ENCODE data around the gene FHIT. TPM values are rescaled to one million over a fixed set of nuclear protein-coding genes. Genes with fewer than 3 reads are reported as not detected.

FHIT gene
- total RNA-seq, 4 donors from 2014 or later: 0.72 to 5.2 (median 2.1) TPM

- in situ Hi-C loops (cut with MboI; ENCODE audit: low sequenced_read_pairs in 4 of 4) (no loop called here), intact Hi-C loops (cut with DNase I; ENCODE audit: low total_unique reads) (no loop called here)
- no peaks in the 10 kb centered on the region for H3K9me3 ChIP-seq
- no peak for DNase-seq
- no peak overlapping the region for H3K27ac ChIP-seq
- no peaks in the 10 kb centered on the region for H3K4me1 ChIP-seq
- ATAC-seq: no peak
- no peak overlapping the region for H3K4me3 ChIP-seq
- TF ChIP-seq CTCF (IDR thresholded peaks at IDR 0.05 in 4 of 5, conservative IDR thresholded peaks at IDR 0.05 in 1 of 5) (no peak), POLR2A (IDR thresholded peaks at IDR 0.05) (no peak)
- no peaks in the 10 kb centered on the region for H3K36me3 ChIP-seq
- no peaks in the 10 kb centered on the region for H3K27me3 ChIP-seq
Observed at GRCh38 chr3:60427109-60427508, 824.1 kb downstream of the FHIT start.

- no peak overlapping the region for H3K27ac ChIP-seq
- no peak for TF ChIP-seq POLR2A (IDR thresholded peaks at IDR 0.05)
- TF ChIP-seq CTCF (IDR thresholded peaks at IDR 0.05 in 4 of 5, conservative IDR thresholded peaks at IDR 0.05 in 1 of 5): no peak
- in situ Hi-C loops (cut with MboI; ENCODE audit: low sequenced_read_pairs in 4 of 4): no loop called here
Observed at GRCh38 chr3:60424942-60425341, 826.3 kb downstream of the FHIT start.

GRCh38 chr3:60424034-60424433 lies 827.2 kb downstream of the FHIT start:
- no peaks in the 10 kb centered on the region for H3K27me3 ChIP-seq
- DNase-seq: no peak
- no peak overlapping the region for H3K27ac ChIP-seq
- no peak for ATAC-seq
- TF ChIP-seq CTCF (IDR thresholded peaks at IDR 0.05 in 4 of 5, conservative IDR thresholded peaks at IDR 0.05 in 1 of 5): no peak
- H3K9me3 ChIP-seq: no peaks in the 10 kb centered on the region
- in situ Hi-C loops (cut with MboI; ENCODE audit: low sequenced_read_pairs in 4 of 4) (no loop called here), intact Hi-C loops (cut with DNase I; ENCODE audit: low total_unique reads) (no loop called here)
- H3K36me3 ChIP-seq: no peaks in the 10 kb centered on the region
- no peaks in the 10 kb centered on the region for H3K4me1 ChIP-seq
- H3K4me3 ChIP-seq: no peak overlapping the region

More at GRCh38 chr3:60424942-60425341, 826.3 kb downstream of the FHIT start:
- ATAC-seq (no peak), DNase-seq (no peak)
- Histone ChIP-seq H3K4me3 (no peak overlapping the region), H3K9me3 (no peaks in the 10 kb centered on the region), H3K27me3 (no peaks in the 10 kb centered on the region), H3K36me3 (no peaks in the 10 kb centered on the region), H3K4me1 (no peaks in the 10 kb centered on the region)
- intact Hi-C loops (cut with DNase I; ENCODE audit: low total_unique reads): no loop called here

GRCh38 chr3:60423556-60423955 lies 827.7 kb downstream of the FHIT start:
- no peaks in the 10 kb centered on the region for H3K4me1 ChIP-seq
- no peak overlapping the region for H3K27ac ChIP-seq
- TF ChIP-seq CTCF (IDR thresholded peaks at IDR 0.05 in 4 of 5, conservative IDR thresholded peaks at IDR 0.05 in 1 of 5): no peak
- TF ChIP-seq POLR2A (IDR thresholded peaks at IDR 0.05): no peak
- no peaks in the 10 kb centered on the region for H3K36me3 ChIP-seq
- DNase-seq (no peak), ATAC-seq (no peak)
- intact Hi-C loops (cut with DNase I; ENCODE audit: low total_unique reads) (no loop called here), in situ Hi-C loops (cut with MboI; ENCODE audit: low sequenced_read_pairs in 4 of 4) (no loop called here)
- H3K27me3 ChIP-seq: no peaks in the 10 kb centered on the region
- no peak overlapping the region for H3K4me3 ChIP-seq
- no peaks in the 10 kb centered on the region for H3K9me3 ChIP-seq

- Histone ChIP-seq H3K27me3 (no peaks in the 10 kb centered on the region), H3K9me3 (no peaks in the 10 kb centered on the region), H3K36me3 (no peaks in the 10 kb centered on the region), H3K4me3 (no peak overlapping the region), H3K4me1 (no peaks in the 10 kb centered on the region), H3K27ac (no peak overlapping the region)
- DNase-seq: no peak
- intact Hi-C loops (cut with DNase I; ENCODE audit: low total_unique reads) (no loop called here), in situ Hi-C loops (cut with MboI; ENCODE audit: low sequenced_read_pairs in 4 of 4) (no loop called here)
- ATAC-seq: no peak
- TF ChIP-seq POLR2A (IDR thresholded peaks at IDR 0.05) (no peak), CTCF (IDR thresholded peaks at IDR 0.05 in 4 of 5, conservative IDR thresholded peaks at IDR 0.05 in 1 of 5) (no peak)
Observed at GRCh38 chr3:60421749-60422446, 829.4 kb downstream of the FHIT start.
